Upper lobe of right lung (tissue), 1 donor: Measurements from ENCODE around the gene HYAL2. TPM values are rescaled to one million over a fixed set of nuclear protein-coding genes. Genes with fewer than 3 reads are reported as not detected.

ENCODE experiments used
- ATAC-seq: fragments of 200-7000 bp; cut with Tn5 transposase; one replicate; pipeline ENCODE4 v1.9.1; 2020; ENCODE audit warnings: mild to moderate bottlenecking, moderate library complexity
- DNase-seq: peaks from one replicate; pipeline ENCODE4 v3.0.0-alpha.2; 2020
- H3K27ac ChIP-seq: fragments of 200-600 bp; one replicate; pipeline ENCODE4 v1.8.0; 2022
- H3K27me3 ChIP-seq: fragments of 200-600 bp; one replicate; pipeline ENCODE4 v1.8.0; 2022; ENCODE audit warnings: mild to moderate bottlenecking
- H3K36me3 ChIP-seq: fragments of 200-600 bp; one replicate; pipeline ENCODE4 v1.8.0; 2022
- H3K4me1 ChIP-seq: fragments of 200-600 bp; one replicate; pipeline ENCODE4 v1.8.0; 2022
- H3K4me3 ChIP-seq: fragments of 200-600 bp; one replicate; pipeline ENCODE4 v1.8.0; 2022; ENCODE audit warnings: mild to moderate bottlenecking
- H3K9me3 ChIP-seq: fragments of 200-600 bp; one replicate; pipeline ENCODE4 v1.8.0; 2022
- intact Hi-C: fragments of 100-400 bp; cut with DNase I; formaldehyde crosslinking; loops from one replicate; pipeline ENCODE4 v1.11.0; 2022
- total RNA-seq: library from RNA; stranded (reverse); fragmentation: NEBNext Ultra II Directional; extraction: Animal tissue kit (Norgen Biotek cat#: 25700); gene quantifications from one replicate; pipeline ENCODE4 v1.2.1, GENCODE V29; 2021
- TF ChIP-seq, protein P1 (sequence below): fragments of 200-600 bp; IDR thresholded peaks from one replicate; pipeline ENCODE4 v1.8.0; 2022; ENCODE audit warnings: antibody characterized with exemption
- donor health status: DM: no; HTN: yes; CAD: no; lungs with severe emphysema.

The HYAL2 gene
- total RNA-seq, 1 donor from 2014 or later: 303 TPM

- DNase-seq (peak; percentile 100), ATAC-seq (peak; percentile 90)
- Histone ChIP-seq H3K27ac (peak overlapping the region; percentile 96), H3K4me1 (peaks cover 60% of the 10 kb centered on the region), H3K9me3 (no peaks in the 10 kb centered on the region), H3K4me3 (peak overlapping the region; percentile 95), H3K27me3 (no peaks in the 10 kb centered on the region), H3K36me3 (no peaks in the 10 kb centered on the region)
- TF ChIP-seq, protein P1, sequence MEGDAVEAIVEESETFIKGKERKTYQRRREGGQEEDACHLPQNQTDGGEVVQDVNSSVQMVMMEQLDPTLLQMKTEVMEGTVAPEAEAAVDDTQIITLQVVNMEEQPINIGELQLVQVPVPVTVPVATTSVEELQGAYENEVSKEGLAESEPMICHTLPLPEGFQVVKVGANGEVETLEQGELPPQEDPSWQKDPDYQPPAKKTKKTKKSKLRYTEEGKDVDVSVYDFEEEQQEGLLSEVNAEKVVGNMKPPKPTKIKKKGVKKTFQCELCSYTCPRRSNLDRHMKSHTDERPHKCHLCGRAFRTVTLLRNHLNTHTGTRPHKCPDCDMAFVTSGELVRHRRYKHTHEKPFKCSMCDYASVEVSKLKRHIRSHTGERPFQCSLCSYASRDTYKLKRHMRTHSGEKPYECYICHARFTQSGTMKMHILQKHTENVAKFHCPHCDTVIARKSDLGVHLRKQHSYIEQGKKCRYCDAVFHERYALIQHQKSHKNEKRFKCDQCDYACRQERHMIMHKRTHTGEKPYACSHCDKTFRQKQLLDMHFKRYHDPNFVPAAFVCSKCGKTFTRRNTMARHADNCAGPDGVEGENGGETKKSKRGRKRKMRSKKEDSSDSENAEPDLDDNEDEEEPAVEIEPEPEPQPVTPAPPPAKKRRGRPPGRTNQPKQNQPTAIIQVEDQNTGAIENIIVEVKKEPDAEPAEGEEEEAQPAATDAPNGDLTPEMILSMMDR: no peak
- intact Hi-C loops: no loop called here
These were observed 14.8 kb upstream of the HYAL2 start for GRCh38 chr3:50337175-50337861.

DNA sequence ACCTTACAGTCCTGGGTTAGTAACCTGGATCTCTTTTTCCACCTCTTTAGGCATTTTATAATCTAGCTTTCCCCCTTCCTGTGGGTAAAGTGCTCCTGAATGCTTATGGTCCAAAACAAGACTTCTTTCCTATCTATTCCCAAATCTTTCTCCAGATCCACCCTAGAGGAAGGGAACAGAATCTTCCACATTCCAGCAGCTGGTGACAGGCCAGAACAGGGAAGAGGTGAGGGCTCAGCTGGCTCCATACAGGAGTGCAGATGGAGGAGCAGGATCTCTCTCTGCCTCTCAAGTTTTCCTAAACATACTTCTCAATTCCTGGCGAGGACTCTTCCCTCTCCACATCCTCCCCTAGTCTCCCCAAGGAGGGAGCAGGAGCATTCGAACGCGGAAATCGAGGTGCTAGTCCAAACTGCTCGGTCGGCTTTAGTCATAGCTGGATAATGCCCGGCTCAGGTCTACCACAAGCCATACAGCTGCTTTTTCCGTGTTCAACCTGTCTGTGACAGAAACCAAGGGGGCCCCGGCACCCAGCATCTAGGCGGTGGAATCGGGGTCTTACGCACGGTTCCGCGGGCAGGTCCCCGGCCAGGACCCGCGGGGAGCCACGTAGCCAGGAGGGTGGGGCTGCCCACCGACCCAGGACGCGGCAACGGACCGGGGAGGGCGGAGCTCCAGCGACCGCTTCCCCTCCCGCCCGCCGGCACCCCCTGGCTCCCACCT is 14.1 kb upstream of the HYAL2 start:
- intact Hi-C loops: no loop called here
- peak overlapping the region; percentile 96 for H3K27ac ChIP-seq
- no peaks in the 10 kb centered on the region for H3K9me3 ChIP-seq
- peaks cover 56% of the 10 kb centered on the region for H3K4me1 ChIP-seq
- DNase-seq: no peak
- peaks cover 3% of the 10 kb centered on the region for H3K36me3 ChIP-seq
- TF ChIP-seq, protein P1: no peak
- peak overlapping the region; percentile 95 for H3K4me3 ChIP-seq
- ATAC-seq: no peak
- H3K27me3 ChIP-seq: no peaks in the 10 kb centered on the region

DNA sequence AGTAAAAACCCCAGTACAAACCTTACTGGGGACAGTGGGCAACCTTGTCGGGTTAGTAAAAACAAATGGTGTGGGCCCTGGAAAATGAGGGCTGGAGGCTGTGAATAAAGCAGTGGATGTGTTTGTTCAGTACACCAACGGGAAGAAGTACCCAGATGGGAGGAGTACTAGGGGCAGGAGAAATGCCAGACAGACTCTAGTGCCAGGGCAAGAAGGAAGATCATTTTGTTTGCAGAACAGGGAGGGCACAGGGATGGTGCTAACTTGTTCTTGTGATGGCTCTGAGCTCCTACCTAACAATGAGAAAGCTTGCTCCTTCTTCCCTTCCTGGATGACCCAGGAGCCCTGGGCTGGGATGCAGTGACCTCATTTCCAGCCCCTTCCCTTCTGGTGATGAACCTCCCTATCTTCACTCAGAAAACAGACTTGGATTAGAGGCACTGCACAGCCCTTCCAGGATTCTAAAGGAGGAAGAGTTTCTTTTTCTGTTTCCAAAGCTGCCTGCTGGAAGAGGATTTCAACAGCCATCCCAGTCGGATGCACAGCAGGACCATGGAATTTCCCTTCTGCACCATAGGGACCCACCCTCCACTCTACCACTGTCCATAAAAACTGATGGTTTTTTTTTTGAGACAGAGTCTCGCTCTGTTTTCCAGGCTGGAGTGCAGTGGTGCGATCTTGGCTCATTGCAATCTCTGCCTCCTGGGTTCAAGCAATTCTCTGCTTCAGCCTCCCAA is 12.0 kb upstream of the HYAL2 start:
- TF ChIP-seq, protein P1: no peak
- peaks cover 24% of the 10 kb centered on the region for H3K36me3 ChIP-seq
- H3K4me3 ChIP-seq: peak overlapping the region; percentile 95
- no peaks in the 10 kb centered on the region for H3K27me3 ChIP-seq
- intact Hi-C loops: no loop called here
- H3K4me1 ChIP-seq: peaks cover 44% of the 10 kb centered on the region
- H3K9me3 ChIP-seq: no peaks in the 10 kb centered on the region
- H3K27ac ChIP-seq: peak overlapping the region; percentile 96
- ATAC-seq: no peak
- DNase-seq: no peak

GRCh38 chr3:50333744-50334328 is 11.3 kb upstream of the HYAL2 start:
- TF ChIP-seq, protein P1: no peak
- Histone ChIP-seq H3K27ac (peak overlapping the region; percentile 96), H3K27me3 (no peaks in the 10 kb centered on the region), H3K36me3 (peaks cover 28% of the 10 kb centered on the region), H3K4me3 (peak overlapping the region; percentile 10), H3K9me3 (no peaks in the 10 kb centered on the region), H3K4me1 (peaks cover 41% of the 10 kb centered on the region)
- no peak for ATAC-seq
- DNase-seq: no peak
- intact Hi-C loops: no loop called here

DNA sequence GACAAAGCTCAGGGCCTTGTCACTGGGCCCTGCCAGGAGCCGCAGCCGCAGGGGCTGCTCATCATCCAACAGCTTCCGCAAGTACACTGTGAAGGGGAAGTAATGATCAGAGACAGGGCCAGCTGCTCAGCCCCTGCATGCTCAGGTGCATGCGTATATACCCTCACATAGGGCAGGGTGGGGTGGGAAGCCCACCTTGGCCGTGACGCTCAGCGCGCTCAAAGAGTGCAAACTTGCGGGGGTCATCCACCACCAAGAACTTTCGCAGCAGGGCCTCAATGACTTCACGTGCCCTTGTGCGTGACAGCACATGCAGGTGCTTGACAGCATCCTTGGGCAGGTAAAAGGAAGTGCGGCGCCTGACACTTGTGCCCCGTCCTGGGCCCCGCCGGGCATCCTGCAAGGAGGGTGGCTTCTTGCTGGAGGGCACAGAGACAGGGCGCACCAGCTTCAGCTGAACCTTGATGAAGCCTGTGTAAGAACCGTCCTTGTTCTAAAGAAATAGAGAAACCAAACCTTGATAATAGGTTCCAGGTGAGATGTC is 8.9 kb upstream of the HYAL2 start:
- Histone ChIP-seq H3K27me3 (no peaks in the 10 kb centered on the region), H3K36me3 (peaks cover 31% of the 10 kb centered on the region), H3K4me3 (no peak overlapping the region), H3K27ac (no peak overlapping the region), H3K9me3 (no peaks in the 10 kb centered on the region), H3K4me1 (peaks cover 45% of the 10 kb centered on the region)
- intact Hi-C loops: no loop called here
- DNase-seq: no peak
- ATAC-seq: no peak
- TF ChIP-seq, protein P1: no peak
